Ectodermal cell (in vitro differentiated cells): Measurements from ENCODE around the gene GFOD2.
A peak's percentile ranks its signal among the peaks of the same experiment; 100 is the strongest.

ENCODE experiments used
- H3K27ac ChIP-seq: 2 replicates; pipeline ENCODE4 v1.7.0; 2013; ENCODE audit warnings: mild to moderate bottlenecking, low read depth, low read length; ENCODE audit not compliant: insufficient read depth, poor library complexity, severe bottlenecking
- H3K27me3 ChIP-seq: 2 replicates; pipeline ENCODE4 v1.7.0; 2013; ENCODE audit warnings: mild to moderate bottlenecking, low read length; ENCODE audit not compliant: insufficient read depth, control insufficient read depth, poor library complexity, severe bottlenecking
- H3K36me3 ChIP-seq: one replicate; pipeline ENCODE4 v1.7.0; 2013; ENCODE audit warnings: low read length; ENCODE audit not compliant: control insufficient read depth, insufficient read depth
- H3K4me1 ChIP-seq: one replicate; pipeline ENCODE4 v1.7.0; 2013; ENCODE audit warnings: low read length; ENCODE audit not compliant: control insufficient read depth, insufficient read depth
- H3K4me3 ChIP-seq: 2 replicates; pipeline ENCODE4 v1.7.0; 2013; ENCODE audit warnings: low read depth, low read length, control low read depth; ENCODE audit not compliant: insufficient read depth
- H3K9me3 ChIP-seq: 2 replicates; pipeline ENCODE4 v1.7.0; 2013; ENCODE audit warnings: mild to moderate bottlenecking, low read length, moderate library complexity; ENCODE audit not compliant: control insufficient read depth
- WGBS, 2 experiments: methylation state at CpG; one replicate each; pipeline ENCODE4 v1.1.7; 2013; ENCODE audit warnings: missing lambda C conversion rate in 2 of 2; 5-methylcytosine and 5-hydroxymethylcytosine counted together

Gene GFOD2

GRCh38 chr16:67672739-67673662, 46.1 kb downstream of the GFOD2 start:
- Histone ChIP-seq H3K4me3 (no peak overlapping the region), H3K9me3 (no peaks in the 10 kb centered on the region), H3K27me3 (no peaks in the 10 kb centered on the region), H3K4me1 (peaks cover 3% of the 10 kb centered on the region), H3K27ac (no peak overlapping the region), H3K36me3 (no peaks in the 10 kb centered on the region)
- 76 to 81% methylated on average over 13 of the region's 13 CpGs for WGBS, 2 experiments

GRCh38 chr16:67672306-67672705, 46.8 kb downstream of the GFOD2 start:
- Histone ChIP-seq H3K36me3 (no peaks in the 10 kb centered on the region), H3K4me1 (peaks cover 10% of the 10 kb centered on the region), H3K27me3 (peaks cover under 1% of the 10 kb centered on the region), H3K27ac (no peak overlapping the region), H3K9me3 (no peaks in the 10 kb centered on the region), H3K4me3 (no peak overlapping the region)
- WGBS, 2 experiments: 68 to 70% methylated on average over 4 of the region's 4 CpGs

- no peak overlapping the region for H3K4me3 ChIP-seq
- no peaks in the 10 kb centered on the region for H3K36me3 ChIP-seq
- WGBS, 2 experiments: 91 to 93% methylated on average over 10 of the region's 10 CpGs
- no peaks in the 10 kb centered on the region for H3K9me3 ChIP-seq
- H3K4me1 ChIP-seq: peaks cover 13% of the 10 kb centered on the region
- no peak overlapping the region for H3K27ac ChIP-seq
- H3K27me3 ChIP-seq: peaks cover 3% of the 10 kb centered on the region
These were observed 49.5 kb downstream of the GFOD2 start for GRCh38 chr16:67669499-67670101.

GRCh38 chr16:67668495-67669157, 50.5 kb downstream of the GFOD2 start:
- no peaks in the 10 kb centered on the region for H3K36me3 ChIP-seq
- peaks cover 13% of the 10 kb centered on the region for H3K4me1 ChIP-seq
- H3K9me3 ChIP-seq: no peaks in the 10 kb centered on the region
- 91 to 92% methylated on average over 6 of the region's 6 CpGs for WGBS, 2 experiments
- peaks cover 3% of the 10 kb centered on the region for H3K27me3 ChIP-seq
- no peak overlapping the region for H3K27ac ChIP-seq
- H3K4me3 ChIP-seq: no peak overlapping the region

GRCh38 chr16:67667817-67668494, 51.2 kb downstream of the GFOD2 start:
- WGBS, 2 experiments: 51 to 58% methylated on average over 18 of the region's 18 CpGs
- Histone ChIP-seq H3K27me3 (peaks cover 3% of the 10 kb centered on the region), H3K9me3 (no peaks in the 10 kb centered on the region), H3K4me3 (no peak overlapping the region), H3K36me3 (no peaks in the 10 kb centered on the region), H3K4me1 (peaks cover 13% of the 10 kb centered on the region), H3K27ac (no peak overlapping the region)

- Histone ChIP-seq H3K27ac (no peak overlapping the region), H3K4me3 (peak overlapping the region; percentile 67), H3K27me3 (peaks cover 3% of the 10 kb centered on the region), H3K4me1 (peaks cover 13% of the 10 kb centered on the region), H3K9me3 (no peaks in the 10 kb centered on the region), H3K36me3 (no peaks in the 10 kb centered on the region)
- 75 to 83% methylated on average over 10 of the region's 10 CpGs for WGBS, 2 experiments
These were observed 51.7 kb downstream of the GFOD2 start for GRCh38 chr16:67667453-67667816.

GRCh38 chr16:67666559-67667452, 52.3 kb downstream of the GFOD2 start, which contains the start of the genes C16orf86 and ENKD1:
C16orf86 (plus strand) TSS chr16:67666814; CDS start chr16:67666971, 157 bp downstream.
ENKD1 (minus strand) TSS chr16:67666750; CDS start chr16:67666442, 308 bp downstream.
- Histone ChIP-seq H3K27me3 (peaks cover 6% of the 10 kb centered on the region), H3K4me1 (peaks cover 16% of the 10 kb centered on the region), H3K9me3 (no peaks in the 10 kb centered on the region), H3K36me3 (no peaks in the 10 kb centered on the region), H3K27ac (peak within 1 kb of the TSS; percentile 78), H3K4me3 (peak within 1 kb of the TSS; percentile 67)
- 20 to 22% methylated on average over 78 of the region's 78 CpGs for WGBS, 2 experiments

- Histone ChIP-seq H3K4me3 (peak overlapping the region; percentile 67), H3K27ac (peak overlapping the region; percentile 78), H3K4me1 (peaks cover 23% of the 10 kb centered on the region), H3K36me3 (no peaks in the 10 kb centered on the region), H3K9me3 (no peaks in the 10 kb centered on the region), H3K27me3 (peaks cover 9% of the 10 kb centered on the region)
- WGBS, 2 experiments: 2% methylated on average over 46 of the region's 46 CpGs
These were observed 53.0 kb downstream of the GFOD2 start for GRCh38 chr16:67666032-67666551.

- H3K9me3 ChIP-seq: no peaks in the 10 kb centered on the region
- WGBS, 2 experiments: 71 to 86% methylated on average over 5 of the region's 5 CpGs
- H3K4me3 ChIP-seq: peak overlapping the region; percentile 67
- no peak overlapping the region for H3K27ac ChIP-seq
- H3K4me1 ChIP-seq: peaks cover 23% of the 10 kb centered on the region
- peaks cover 9% of the 10 kb centered on the region for H3K27me3 ChIP-seq
- no peaks in the 10 kb centered on the region for H3K36me3 ChIP-seq
These were observed 53.5 kb downstream of the GFOD2 start for GRCh38 chr16:67665598-67665997.
